ENCODE data around the gene AMPD1.

DNA sequence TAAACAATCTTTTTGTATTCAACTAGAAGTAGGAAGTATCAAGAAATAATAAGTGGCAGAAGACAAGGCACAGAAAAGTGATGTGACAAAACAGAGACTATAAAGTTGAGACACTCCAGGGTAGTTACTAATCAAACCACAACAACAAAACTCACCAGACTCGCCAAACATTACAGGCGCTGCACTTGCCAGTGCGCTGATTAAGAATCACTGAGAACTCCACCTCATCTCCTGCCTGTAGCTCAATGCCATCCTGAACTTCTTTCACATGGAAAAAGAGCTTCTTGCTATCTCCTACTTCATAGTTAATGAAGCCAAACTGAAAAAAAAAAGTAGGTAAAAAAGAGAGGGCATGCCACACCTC, 24.1 kb upstream of the AMPD1 start:
- TF ChIP-seq POLR2A (IDR thresholded peaks at IDR 0.05; ENCODE audit: low read depth, low read length) (no peak), TAF1 (IDR thresholded peaks at IDR 0.05; ENCODE audit: low read depth, low read length) (no peak)

All from GM12891 (cell line).